ENCODE data around the gene PHETA2.

DNA sequence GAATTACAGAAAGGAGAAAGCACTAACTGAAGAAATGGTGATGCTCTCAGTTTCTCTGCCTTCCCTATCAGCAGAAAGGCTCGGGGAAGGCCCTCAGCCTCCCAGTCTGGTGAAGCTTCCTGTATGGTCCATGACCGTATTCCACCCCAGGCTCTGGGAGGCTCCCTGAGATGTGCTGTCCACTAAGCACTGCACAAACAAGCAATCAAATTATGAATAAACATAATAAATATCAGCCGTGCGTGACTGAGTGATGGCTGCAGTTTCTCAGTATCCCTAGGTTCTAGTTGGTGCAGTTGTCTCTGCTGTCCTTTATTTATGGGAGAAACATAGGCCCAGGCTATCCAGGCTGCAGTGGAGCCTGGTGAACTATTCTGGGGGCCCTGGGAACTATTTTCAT lies 9.1 kb downstream of the PHETA2 start:
- TF ChIP-seq, protein P1, sequence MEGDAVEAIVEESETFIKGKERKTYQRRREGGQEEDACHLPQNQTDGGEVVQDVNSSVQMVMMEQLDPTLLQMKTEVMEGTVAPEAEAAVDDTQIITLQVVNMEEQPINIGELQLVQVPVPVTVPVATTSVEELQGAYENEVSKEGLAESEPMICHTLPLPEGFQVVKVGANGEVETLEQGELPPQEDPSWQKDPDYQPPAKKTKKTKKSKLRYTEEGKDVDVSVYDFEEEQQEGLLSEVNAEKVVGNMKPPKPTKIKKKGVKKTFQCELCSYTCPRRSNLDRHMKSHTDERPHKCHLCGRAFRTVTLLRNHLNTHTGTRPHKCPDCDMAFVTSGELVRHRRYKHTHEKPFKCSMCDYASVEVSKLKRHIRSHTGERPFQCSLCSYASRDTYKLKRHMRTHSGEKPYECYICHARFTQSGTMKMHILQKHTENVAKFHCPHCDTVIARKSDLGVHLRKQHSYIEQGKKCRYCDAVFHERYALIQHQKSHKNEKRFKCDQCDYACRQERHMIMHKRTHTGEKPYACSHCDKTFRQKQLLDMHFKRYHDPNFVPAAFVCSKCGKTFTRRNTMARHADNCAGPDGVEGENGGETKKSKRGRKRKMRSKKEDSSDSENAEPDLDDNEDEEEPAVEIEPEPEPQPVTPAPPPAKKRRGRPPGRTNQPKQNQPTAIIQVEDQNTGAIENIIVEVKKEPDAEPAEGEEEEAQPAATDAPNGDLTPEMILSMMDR (IDR thresholded peaks at IDR 0.05 in 8 of 11, conservative IDR thresholded peaks at IDR 0.05 in 3 of 11) = no peak
- no peak for TF ChIP-seq POLR2A (IDR thresholded peaks at IDR 0.05)
